Measurements from ENCODE around the gene CNIH2.

GRCh38 chr11:66263231-66263630, 14.7 kb upstream of the CNIH2 start:
- TF ChIP-seq CTCF (conservative IDR thresholded peaks at IDR 0.05; ENCODE audit: low read depth in 2 of 2) (no peak), REST (IDR thresholded peaks at IDR 0.05; ENCODE audit: unreplicated experiment) (no peak), POLR2AphosphoS5 (IDR thresholded peaks at IDR 0.05; ENCODE audit: low read depth) (no peak), ZNF114 (CRISPR knock-in tag; IDR thresholded peaks at IDR 0.05) (no peak), CREB1 (CRISPR knock-in tag; IDR thresholded peaks at IDR 0.05; ENCODE audit: low read depth) (no peak), NANOG (IDR thresholded peaks at IDR 0.05; ENCODE audit: borderline replicate concordance) (no peak), EZH2phosphoT487 (IDR thresholded peaks at IDR 0.05; ENCODE audit: unreplicated experiment) (no peak)

All from GM23338 (cell line).